Spleen (tissue), 11 donors: Measurements from ENCODE around the gene RC3H2. TPM values are rescaled to one million over a fixed set of nuclear protein-coding genes. Genes with fewer than 3 reads are reported as not detected.
"Not testable (repeated sequence)": the region's sequence is repeated elsewhere in the genome, so short reads cannot be mapped to it uniquely, and the experiment has no call there.

Source experiments
- DNase-seq: peaks from one replicate; pipeline ENCODE4 v3.0.0-alpha.2; 2020
- H3K27ac ChIP-seq, 8 donors: fragments of 200-600 bp; sonication (generic) in 7 of 8; 1 replicate in 4 of 8; 2 replicates in 4 of 8; pipeline versions ENCODE4 v1.5.0 to v1.8.0; 2016 to 2021; ENCODE audit warnings: inconsistent platforms in 4 of 8, mild to moderate bottlenecking in 4 of 8, moderate library complexity in 1 of 8
- H3K27me3 ChIP-seq, 7 donors: fragments of 200-600 bp; sonication (generic) in 6 of 7; replicated peaks in 1 of 7; 1 replicate in 4 of 7; 2 replicates in 3 of 7; pipeline versions ENCODE4 v1.5.0 to v1.8.0; 2016 to 2021; ENCODE audit warnings: inconsistent platforms in 3 of 7, mild to moderate bottlenecking in 1 of 7
- H3K36me3 ChIP-seq, 6 donors: fragments of 200-600 bp; sonication (generic) in 5 of 6; 1 replicate in 4 of 6; 2 replicates in 2 of 6; pipeline versions ENCODE4 v1.5.0 to v1.8.0; 2016 to 2021; ENCODE audit warnings: inconsistent platforms in 2 of 6
- H3K4me1 ChIP-seq, 6 donors: fragments of 200-600 bp; sonication (generic) in 5 of 6; 1 replicate in 3 of 6; 2 replicates in 3 of 6; pipeline versions ENCODE4 v1.5.0 to v1.8.0; 2016 to 2021; ENCODE audit warnings: inconsistent platforms in 3 of 6
- H3K4me3 ChIP-seq, 8 donors: fragments of 200-600 bp; sonication (generic) in 7 of 8; 1 replicate in 4 of 8; 2 replicates in 4 of 8; pipeline versions ENCODE4 v1.5.0 to v1.8.0; 2016 to 2021; ENCODE audit warnings: inconsistent platforms in 4 of 8, mild to moderate bottlenecking in 4 of 8, moderate library complexity in 2 of 8
- H3K9me3 ChIP-seq, 8 donors: fragments of 200-600 bp; sonication (generic) in 7 of 8; 1 replicate in 4 of 8; 2 replicates in 4 of 8; pipeline versions ENCODE4 v1.5.0 to v1.8.0; 2016 to 2021; ENCODE audit warnings: inconsistent platforms in 4 of 8
- CTCF ChIP-seq, 11 experiments: fragments of 200-600 bp in 7 of 11; fragments of 450-650 bp in 4 of 11; sonication (generic) in 4 of 11; IDR thresholded peaks in 8 of 11; conservative IDR thresholded peaks in 3 of 11; 1 replicate in 7 of 11; 2 replicates in 4 of 11; pipeline versions ENCODE4 v1.4.0 to v1.8.0; 2016 to 2021; ENCODE audit warnings: antibody characterized with exemption in 11 of 11, inconsistent platforms in 4 of 11, mild to moderate bottlenecking in 1 of 11
- POLR2A ChIP-seq, 3 donors: fragments of 450-650 bp; IDR thresholded peaks; one replicate each; pipeline ENCODE4 v1.5.1; 2017; ENCODE audit warnings: antibody characterized with exemption in 3 of 3, mild to moderate bottlenecking in 1 of 3
- POLR2AphosphoS5 ChIP-seq, 3 donors: sonication (generic); formaldehyde crosslinking; IDR thresholded peaks; one replicate each; pipeline ENCODE4 v1.5.1; 2017; ENCODE audit warnings: antibody characterized with exemption in 3 of 3
- WGBS, 5 donors: extraction: QIAGEN DNeasy Blood & Tissue Kit in 3 of 5; methylation state at CpG; one replicate each; pipeline versions ENCODE4 v1.1.5 to v1.1.7; 2013 to 2018; 5-methylcytosine and 5-hydroxymethylcytosine counted together
- intact Hi-C: fragments of 100-400 bp; cut with DNase I; formaldehyde crosslinking; loops from one replicate; pipeline ENCODE4 v1.15.0; 2023; ENCODE audit warnings: low total_unique reads
- polyA plus RNA-seq, 3 donors: library from polyadenylated mRNA; stranded (reverse); fragments of 200-250 nt; gene quantifications; one replicate each; pipeline ENCODE4 v1.2.1, GENCODE V29; 2013
- total RNA-seq, 7 donors: library from RNA; depleted of rRNA in 3 of 7; stranded (reverse); fragments of >200 nt in 3 of 7; fragmentation: NEBNext Ultra II Directional in 4 of 7; extraction: Animal tissue kit (Norgen Biotek cat#: 25700) in 4 of 7; gene quantifications; one replicate each; pipeline versions ENCODE4 v1.1.0 to v1.2.1, GENCODE V29; 2016 to 2021
- donor health status: healthy with polysubstance abuse.
- donor health status: DM: no; HTN: no; CAD: no; lungs with moderate emphysema.
- donor health status: DM: no; HTN: no; CAD: no.
- donor health status: Bipolar disorder and iron deficiency.
- donor health status: healthy.
- donor health status: DM: no; HTN: no; CAD: no.
- donor health status: DM: yes; HTN: yes; CAD: no.

Gene RC3H2
- total and polyA plus RNA-seq, 10 donors, result 8.3 to 78.7 (median 59.4) TPM

GRCh38 chr9:122879443-122879842 is 25.7 kb downstream of the RC3H2 start:
- Histone ChIP-seq H3K4me3 (no peak overlapping the region), H3K4me1 (peaks cover 0 to 7% (median 0%) of the 10 kb centered on the region in 6 donors), H3K9me3 (no peaks in the 10 kb centered on the region), H3K27me3 (no peaks in the 10 kb centered on the region), H3K27ac (no peak overlapping the region), H3K36me3 (peaks cover 5 to 100% (median 98%) of the 10 kb centered on the region in 6 donors)
- no peak for DNase-seq
- 77 to 91% (median 82%) methylated on average over 2 of the region's 2 CpGs for WGBS, 5 donors
- TF ChIP-seq POLR2A (IDR thresholded peaks at IDR 0.05), result no peak
- no peak for TF ChIP-seq POLR2AphosphoS5 (IDR thresholded peaks at IDR 0.05)
- no peak for TF ChIP-seq CTCF (IDR thresholded peaks at IDR 0.05 in 8 of 11, conservative IDR thresholded peaks at IDR 0.05 in 3 of 11)
- intact Hi-C loops, result no loop called here

- Histone ChIP-seq H3K4me1 (peaks cover 0 to 7% (median 0%) of the 10 kb centered on the region in 6 donors), H3K9me3 (no peaks in the 10 kb centered on the region), H3K36me3 (peaks cover 0 to 100% (median 92%) of the 10 kb centered on the region in 6 donors), H3K27ac (no peak overlapping the region), H3K4me3 (no peak overlapping the region), H3K27me3 (no peaks in the 10 kb centered on the region)
- TF ChIP-seq POLR2AphosphoS5 (IDR thresholded peaks at IDR 0.05) (no peak), CTCF (IDR thresholded peaks at IDR 0.05 in 8 of 11, conservative IDR thresholded peaks at IDR 0.05 in 3 of 11) (no peak), POLR2A (IDR thresholded peaks at IDR 0.05) (no peak)
- intact Hi-C loops, result no loop called here
- DNase-seq, result no peak
- 56 to 68% (median 63%) methylated on average over 1 of the region's 1 CpG for WGBS, 5 donors
These were observed 29.6 kb downstream of the RC3H2 start for GRCh38 chr9:122875523-122875922.

GRCh38 chr9:122867276-122867675 is 37.9 kb downstream of the RC3H2 start:
- H3K27ac ChIP-seq, DNase-seq, intact Hi-C loops, H3K9me3 ChIP-seq, H3K27me3 ChIP-seq, H3K4me1 ChIP-seq, H3K4me3 ChIP-seq: not testable (repeated sequence)
- peaks cover 0 to 80% (median 45%) of the 10 kb centered on the region in 6 donors for H3K36me3 ChIP-seq
- 96 to 99% (median 98%) methylated on average over 7 to 15 of the region's 27 CpGs; no CpG with 5 or more reads in 1 of the 5 donors for WGBS, 5 donors

GRCh38 chr9:122866079-122866478 is 39.1 kb downstream of the RC3H2 start:
- no peaks in the 10 kb centered on the region for H3K4me1 ChIP-seq
- peak overlapping the region in 2 of 8 donors; percentile 14 to 35 for H3K27ac ChIP-seq
- DNase-seq, result no peak
- no peak overlapping the region for H3K4me3 ChIP-seq
- TF ChIP-seq POLR2AphosphoS5 (IDR thresholded peaks at IDR 0.05) (no peak), POLR2A (IDR thresholded peaks at IDR 0.05) (no peak), CTCF (IDR thresholded peaks at IDR 0.05 in 8 of 11, conservative IDR thresholded peaks at IDR 0.05 in 3 of 11) (no peak)
- 92 to 94% methylated on average over 5 of the region's 5 CpGs; no CpG with 5 or more reads in 3 of the 5 donors for WGBS, 5 donors
- no peaks in the 10 kb centered on the region for H3K9me3 ChIP-seq
- H3K36me3 ChIP-seq, result peaks cover 0 to 79% (median 35%) of the 10 kb centered on the region in 6 donors
- no peaks in the 10 kb centered on the region for H3K27me3 ChIP-seq
- intact Hi-C loops, result no loop called here

GRCh38 chr9:122865300-122865699 is 39.9 kb downstream of the RC3H2 start:
- intact Hi-C loops, result no loop called here
- Histone ChIP-seq H3K27me3 (no peaks in the 10 kb centered on the region), H3K27ac (peak overlapping the region in 3 of 8 donors; percentile 14 to 35 (median 30)), H3K9me3 (no peaks in the 10 kb centered on the region), H3K4me1 (no peaks in the 10 kb centered on the region), H3K36me3 (peaks cover 0 to 79% (median 31%) of the 10 kb centered on the region in 6 donors), H3K4me3 (no peak overlapping the region)
- DNase-seq, result no peak
- 80 to 85% (median 83%) methylated on average over 7 of the region's 7 CpGs for WGBS, 5 donors
- no peak for TF ChIP-seq CTCF (IDR thresholded peaks at IDR 0.05 in 8 of 11, conservative IDR thresholded peaks at IDR 0.05 in 3 of 11)
- TF ChIP-seq POLR2AphosphoS5 (IDR thresholded peaks at IDR 0.05), result no peak
- no peak for TF ChIP-seq POLR2A (IDR thresholded peaks at IDR 0.05)
